Measurements from ENCODE around the gene PEAK1. TPM values are rescaled to one million over a fixed set of nuclear protein-coding genes. Genes with fewer than 3 reads are reported as not detected.

Gene PEAK1
- total and polyA plus RNA-seq, 9 of the 15 experiments (the other 6 are each of a cell fraction or from before 2014, with no cell fraction given): 0.99 to 22.4 (median 10.8) TPM

GRCh38 chr15:77070495-77071304 lies 349.2 kb downstream of the PEAK1 start, which contains the start of gene TSPAN3:
Gene TSPAN3, minus strand, starts transcription at chr15:77071109. Its CDS starts 155 bp downstream, at chr15:77070954.
- H2AFZ ChIP-seq (ENCODE audit: low read depth, low read length): peak within 1 kb of the TSS; percentile 92
- H3K36me3 ChIP-seq (ENCODE audit: control insufficient read depth, insufficient read depth, low read length): peaks cover 8% of the 10 kb centered on the region; the same call in 1 of the 3 replicates
- peaks cover 39% of the 10 kb centered on the region for H3K79me2 ChIP-seq (ENCODE audit: control insufficient read depth, insufficient read depth, low read length)
- in situ Hi-C loops (cut with MboI): no loop called here
- under 1% methylated on average over 47 of the region's 97 CpGs for WGBS (ENCODE audit: insufficient coverage, low coverage, missing lambda C conversion rate)
- 0 out of 2 replicates have a peak, but pooled peaks cover 9% of the 10 kb centered on the region for H4K20me1 ChIP-seq (replicated peaks; ENCODE audit: control insufficient read depth, insufficient read depth, low read length)
- POLR2A ChIA-PET: interaction anchor here (0.6 to 1.4 kb wide), 5 partner anchors 12 to 93 kb away, joined by 3 to 5 read pairs (median 3); no protein-coding TSS in a partner anchor
- FAIRE-seq (peak; percentile 86), DNase-seq (ENCODE audit: extremely low read depth in 1 of 4, low spot score in 3 of 4) (peak; percentile 95 to 97 (median 96)), ATAC-seq (peak; percentile 99)
- peak within 1 kb of the TSS; percentile 84 for H3K4me2 ChIP-seq (ENCODE audit: insufficient read depth, low read length)
- CTCF ChIA-PET (ENCODE audit: low intra/inter-chr PET ratio): interaction anchor here (0.6 kb wide), 1 partner anchor 23 kb away, joined by 3 read pairs; no protein-coding TSS in a partner anchor
- H3K9ac ChIP-seq (ENCODE audit: insufficient read depth in 1 of 2, low read depth in 2 of 2, low read length in 2 of 2): peak within 1 kb of the TSS; percentile 74 to 97
- no TSS peak for BruUV-seq (replicated peaks)
- H3K9me1 ChIP-seq (ENCODE audit: control insufficient read depth, insufficient read depth, low read length): peaks cover 5% of the 10 kb centered on the region
- H3K27ac ChIP-seq (ENCODE audit: extremely low read depth, low read depth, low read length): peak within 1 kb of the TSS; percentile 81
- intact Hi-C loops (cut with micrococcal nuclease): no loop called here
- peaks cover 11 to 33% of the 10 kb centered on the region in 2 experiments for H3K4me1 ChIP-seq (replicated peaks in 1 of 2; ENCODE audit: control insufficient read depth in 2 of 2, insufficient read depth in 2 of 2, low read length in 2 of 2)
- H3K9me3 ChIP-seq (replicated peaks; ENCODE audit: control insufficient read depth, insufficient read depth, low read depth, low read length): no peaks in the 10 kb centered on the region
- peaks cover 12 to 25% of the 10 kb centered on the region in 2 experiments; a peak in 4 of 5 replicates for H3K27me3 ChIP-seq (ENCODE audit: control insufficient read depth in 2 of 2, insufficient read depth in 2 of 2, low read length in 2 of 2)
- peak within 1 kb of the TSS; percentile 81 for H3K4me3 ChIP-seq
- TF ChIP-seq FOXJ2 (tag; IDR thresholded peaks at IDR 0.05): no peak
- TF ChIP-seq THAP12 (CRISPR knock-in tag; IDR thresholded peaks at IDR 0.05): peak; percentile 60; the same call in 1 of the 2 replicates
- no peak for TF ChIP-seq NR2C2 (CRISPR knock-in tag; IDR thresholded peaks at IDR 0.05)
- peak; percentile 48; the same call in 1 of the 2 replicates for TF ChIP-seq NR2C2 (tag; IDR thresholded peaks at IDR 0.05)
- TF ChIP-seq KAT7 (CRISPR knock-in tag; IDR thresholded peaks at IDR 0.05; ENCODE audit: borderline replicate concordance): peak; percentile 91
- TF ChIP-seq PHF8 (IDR thresholded peaks at IDR 0.05; ENCODE audit: borderline replicate concordance, low read length): peak; percentile 92; the same call in 1 of the 2 replicates
- TF ChIP-seq MXI1 (IDR thresholded peaks at IDR 0.05; ENCODE audit: low read depth, low read length): no peak
- peak; percentile 66 for TF ChIP-seq CTBP1 (IDR thresholded peaks at IDR 0.05; ENCODE audit: borderline replicate concordance)
- no peak for TF ChIP-seq DDX20 (tag; IDR thresholded peaks at IDR 0.05; ENCODE audit: low read depth)
- no peak for TF ChIP-seq ZMIZ1 (IDR thresholded peaks at IDR 0.05; ENCODE audit: low read depth in 2 of 2, low read length in 2 of 2)
- no peak for TF ChIP-seq ZNF239 (CRISPR knock-in tag; IDR thresholded peaks at IDR 0.05)
- no peak for TF ChIP-seq BRD4 (IDR thresholded peaks at IDR 0.05)
- peak; percentile 86 for TF ChIP-seq SP1 (CRISPR knock-in tag; IDR thresholded peaks at IDR 0.05)
- peak; percentile 90 for TF ChIP-seq POLR2G (IDR thresholded peaks at IDR 0.05; ENCODE audit: low read depth, low read length)
- no peak for TF ChIP-seq GATAD2A (IDR thresholded peaks at IDR 0.05)
- TF ChIP-seq SMARCE1 (IDR thresholded peaks at IDR 0.05): no peak
- TF ChIP-seq ZNF140 (CRISPR knock-in tag; IDR thresholded peaks at IDR 0.05): no peak

Data from K562 (cell line).